Erythroblast (primary cell): ENCODE results near the gene COBL.

Experiments used
- GATA1 ChIP-seq: IDR thresholded peaks from 2 replicates; pipeline ENCODE4 v1.6.1; 2011; ENCODE audit warnings: low read depth, mild to moderate bottlenecking, control low read depth, low read length, moderate library complexity
- POLR2A ChIP-seq: IDR thresholded peaks from 2 replicates; pipeline ENCODE4 v1.6.1; 2011; ENCODE audit warnings: mild to moderate bottlenecking, low read length

DNA sequence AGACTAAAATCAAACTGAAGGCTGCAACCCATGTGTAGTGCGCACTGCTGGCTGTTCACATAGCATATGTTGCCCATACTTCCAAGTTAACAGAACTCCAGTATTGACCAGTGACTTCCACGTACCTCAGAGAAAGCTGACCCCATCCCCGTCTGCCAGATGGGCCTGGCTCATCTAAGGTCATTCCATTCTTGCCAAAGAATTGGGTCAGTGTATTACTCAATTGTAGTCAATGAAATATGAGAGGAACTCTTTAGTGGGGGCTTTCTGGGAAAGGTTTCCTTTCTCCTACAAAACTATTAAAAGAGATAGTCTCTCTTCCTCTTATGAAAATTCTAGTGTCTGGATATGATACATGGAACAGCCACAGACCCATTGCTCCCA lies 238.6 kb downstream of the COBL start:
- TF ChIP-seq POLR2A (no peak), GATA1 (no peak)
